Measurements from ENCODE around the gene PTPRCAP.

The PTPRCAP gene

DNA sequence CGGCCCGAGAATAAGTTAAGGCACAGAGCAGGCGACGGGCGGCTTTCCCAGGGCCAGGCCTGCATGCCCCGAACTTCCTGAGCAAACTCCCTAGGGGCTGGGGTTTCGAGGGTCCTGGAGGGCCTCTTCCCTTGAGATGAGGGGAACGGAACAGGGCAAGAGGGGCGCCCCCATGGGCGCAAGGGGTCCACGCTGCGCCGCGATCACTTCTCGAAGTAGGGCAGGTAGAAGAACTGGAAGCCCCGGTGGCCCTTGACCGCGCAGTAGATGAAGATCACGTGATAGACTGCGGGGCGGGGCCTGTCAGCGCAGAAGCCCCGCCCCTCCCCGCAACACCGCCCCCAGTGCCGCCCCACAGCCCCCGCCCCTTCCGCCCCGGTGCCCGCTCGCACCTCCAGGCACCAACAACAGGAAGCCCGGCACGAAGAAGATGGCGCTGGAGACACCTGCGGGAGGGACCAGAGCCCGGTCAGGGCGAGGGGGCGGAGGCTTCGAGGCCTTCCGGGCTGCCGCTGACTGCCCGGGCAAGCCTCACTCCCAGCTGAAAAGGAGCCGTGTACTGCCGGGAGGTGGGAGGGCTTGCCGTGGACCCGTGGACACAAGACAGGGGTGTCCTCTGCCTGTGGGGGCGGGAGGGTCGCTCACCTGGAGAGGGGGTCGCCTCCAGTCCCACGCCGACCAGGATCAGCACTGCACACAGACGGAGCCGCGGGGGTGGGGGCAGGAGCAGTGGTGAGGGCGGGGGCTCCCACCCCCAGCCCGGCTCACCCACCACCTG is 27.1 kb upstream of the PTPRCAP start:
- peak; percentile 89 for DNase-seq

GRCh38 chr11:67463680-67464410 is 26.4 kb upstream of the PTPRCAP start:
- DNase-seq = no peak

GRCh38 chr11:67463186-67463585 is 25.7 kb upstream of the PTPRCAP start:
- no peak for DNase-seq

GRCh38 chr11:67458266-67458665 is 20.8 kb upstream of the PTPRCAP start:
- DNase-seq = no peak

- DNase-seq = no peak
These were observed 20.0 kb upstream of the PTPRCAP start for GRCh38 chr11:67457453-67457852.

DNA sequence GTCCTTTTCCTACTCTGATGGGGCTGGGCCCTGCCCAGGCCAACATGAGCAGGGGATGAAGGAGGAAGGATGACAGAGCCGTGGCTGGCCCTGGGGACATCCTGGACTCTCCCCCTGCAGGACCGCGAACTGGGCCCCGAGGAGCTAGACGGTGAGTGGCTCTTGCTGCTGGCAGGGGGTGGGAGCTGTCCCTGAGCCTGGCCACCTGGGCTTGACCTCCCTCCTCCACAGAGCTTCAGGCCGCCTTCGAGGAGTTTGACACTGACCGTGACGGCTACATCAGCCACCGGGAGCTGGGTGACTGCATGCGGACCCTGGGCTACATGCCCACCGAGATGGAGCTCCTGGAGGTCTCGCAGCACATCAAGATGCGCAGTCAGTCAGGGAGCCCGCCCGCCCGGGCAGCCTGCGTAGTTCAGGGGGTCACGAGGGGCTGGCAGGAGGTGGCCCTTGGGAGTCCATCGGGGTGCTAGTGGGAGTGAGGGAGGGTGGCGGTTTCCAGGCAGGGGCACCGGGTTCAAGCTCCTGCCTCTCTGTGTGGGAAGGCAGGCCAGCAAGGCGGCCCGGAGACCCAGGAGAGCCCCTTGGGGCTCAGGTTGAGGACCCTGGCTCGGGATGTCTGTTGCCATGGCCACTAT is 18.7 kb upstream of the PTPRCAP start:
- no peak for DNase-seq

DNA sequence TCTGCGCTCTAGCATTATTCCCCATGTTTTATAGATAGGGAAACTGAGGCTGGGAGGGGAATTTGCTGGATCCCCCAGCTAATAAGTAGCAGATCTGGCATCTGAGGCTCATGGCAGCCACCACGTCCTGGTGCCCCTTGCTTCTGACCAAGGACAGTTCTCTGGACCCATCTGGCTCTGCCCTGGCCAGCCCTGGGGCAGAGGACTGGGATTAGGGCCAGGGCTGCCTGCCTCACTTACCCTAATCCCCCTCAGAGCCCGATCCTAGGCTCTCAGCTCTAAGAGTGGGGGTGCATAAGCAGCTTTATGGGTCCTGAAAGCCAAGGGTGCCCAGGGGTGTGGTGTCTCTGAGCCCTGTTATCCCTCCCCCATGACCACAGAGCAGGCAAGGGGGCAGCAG is 17.6 kb upstream of the PTPRCAP start, which contains the start of gene CABP4:
TSS of gene CABP4 (plus strand) at position 301 of the 400 bp plus-strand sequence. CDS start at position 371, 70 bp downstream.
- no peak for DNase-seq

- DNase-seq = no peak
These were observed 16.6 kb upstream of the PTPRCAP start for GRCh38 chr11:67453816-67454732.

GRCh38 chr11:67452141-67452952 is 14.9 kb upstream of the PTPRCAP start, which contains the start of gene GPR152:
TSS of gene GPR152 (minus strand) at chr11:67452729. CDS start at chr11:67452724, 5 bp downstream.
- DNase-seq = no peak

DNA sequence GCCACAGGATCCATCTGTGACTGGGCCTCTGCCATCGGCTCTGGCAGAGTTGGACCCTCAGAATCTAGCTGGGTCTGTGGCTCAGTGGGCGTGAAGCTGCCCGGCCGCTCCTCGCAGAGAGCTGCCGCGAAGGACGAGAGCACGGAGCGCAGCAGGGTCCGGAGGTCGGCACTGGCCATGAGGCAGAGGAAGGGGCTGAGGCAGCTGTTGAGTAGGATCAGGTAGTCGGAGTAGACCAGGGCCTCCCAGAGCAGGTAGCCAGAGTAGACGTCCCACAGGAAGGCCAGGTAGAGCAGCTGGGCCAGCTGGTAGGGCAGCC is 14.1 kb upstream of the PTPRCAP start:
- no peak for DNase-seq

DNA sequence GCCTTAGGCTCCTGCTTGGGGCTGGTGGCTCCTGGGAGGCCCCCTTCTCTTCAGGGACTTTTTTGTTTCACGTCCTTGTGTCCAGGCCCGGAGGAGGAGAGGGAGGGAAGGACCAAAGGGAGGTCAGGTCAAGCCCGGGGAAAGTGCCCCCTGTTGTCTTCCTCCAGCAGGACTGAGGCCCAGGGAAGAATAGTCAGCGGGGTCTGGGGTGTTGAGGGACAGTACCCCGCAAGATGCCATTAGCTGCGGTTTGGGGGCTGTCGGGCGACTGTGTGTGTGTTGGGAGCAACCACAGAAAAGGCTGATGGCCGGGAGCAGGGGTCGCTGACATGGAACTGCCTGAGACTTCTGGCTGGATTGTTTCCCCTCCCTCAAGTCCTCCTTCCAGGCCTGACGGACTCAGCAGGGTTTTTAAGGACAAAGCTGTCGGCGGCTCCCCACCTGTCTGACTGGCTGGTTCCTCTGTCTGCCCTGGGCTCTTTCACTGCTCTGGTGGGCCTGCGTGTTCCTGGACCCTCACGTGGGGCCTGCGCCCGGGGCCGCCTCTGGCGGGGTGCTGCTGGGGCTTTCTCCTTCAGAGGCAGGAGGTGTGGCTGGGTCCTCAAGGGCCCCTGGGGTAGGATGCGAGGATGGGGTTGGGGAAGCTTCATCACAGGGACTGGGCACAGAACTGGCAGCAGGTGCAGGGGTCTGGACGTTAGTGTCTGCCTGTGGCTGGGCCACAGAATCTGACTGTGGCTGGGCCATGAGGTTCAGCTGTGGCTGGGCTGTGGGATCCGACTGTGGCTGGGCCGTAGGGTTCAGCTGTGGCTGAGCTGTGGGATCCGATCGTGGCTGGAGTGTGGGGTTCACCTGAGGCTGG is 13.5 kb upstream of the PTPRCAP start:
- no peak for DNase-seq

- no peak for DNase-seq
These were observed 11.8 kb upstream of the PTPRCAP start for GRCh38 chr11:67449116-67449844.

- DNase-seq = no peak
These were observed 10.7 kb upstream of the PTPRCAP start for GRCh38 chr11:67448220-67448609.

GRCh38 chr11:67445515-67445914 is 8.0 kb upstream of the PTPRCAP start:
- no peak for DNase-seq

DNA sequence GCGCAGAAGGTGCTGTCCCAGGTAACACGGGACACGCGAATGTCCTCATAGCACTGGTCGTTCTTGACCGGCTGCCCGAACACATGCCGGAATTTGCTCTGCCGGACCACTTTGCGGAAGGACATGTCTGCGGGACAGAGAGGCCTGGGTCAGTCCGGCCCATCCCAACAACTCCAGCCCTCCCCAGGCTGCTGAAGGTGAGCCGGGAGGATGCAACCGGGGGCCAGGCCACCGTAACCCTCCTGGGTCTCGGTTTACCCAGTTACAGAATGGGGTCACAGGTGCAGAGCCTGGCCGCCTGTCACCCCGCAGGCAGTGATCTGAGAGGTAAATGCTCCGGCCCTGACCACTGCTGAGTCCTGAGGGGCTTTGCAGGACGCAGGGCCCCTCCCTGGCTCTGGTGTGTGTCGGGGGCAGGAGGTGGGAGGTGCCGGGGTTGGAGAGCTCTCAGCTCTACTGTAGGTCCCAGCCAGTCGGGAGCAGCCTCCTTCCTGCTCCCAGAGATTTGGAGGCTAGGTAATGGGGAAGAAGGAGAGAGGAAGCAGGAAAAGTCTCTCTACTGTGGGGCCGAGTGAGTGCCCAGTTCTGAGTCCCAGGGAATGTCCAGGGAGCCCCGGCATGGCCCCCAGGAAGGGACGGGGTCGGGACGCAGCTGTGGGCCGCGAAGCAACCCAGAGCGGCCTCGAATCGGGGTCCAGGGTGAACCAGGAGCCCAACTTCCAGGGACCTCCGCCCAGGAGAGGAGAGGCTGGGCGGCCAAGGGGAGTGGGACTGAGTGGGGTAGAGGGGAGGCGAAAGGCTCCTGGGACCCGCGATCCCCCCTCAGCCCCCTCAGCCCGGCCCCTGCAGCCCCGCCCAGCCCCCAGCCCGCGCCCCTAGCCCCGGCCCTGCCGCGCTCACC is 5.3 kb upstream of the PTPRCAP start:
- DNase-seq = no peak

- DNase-seq = no peak
These were observed 4.4 kb upstream of the PTPRCAP start for GRCh38 chr11:67441731-67442351.

- no peak for DNase-seq
These were observed 3.6 kb upstream of the PTPRCAP start for GRCh38 chr11:67441098-67441563.

All from eye (tissue), 1 donor.